ENCODE measurements around the gene SUPT6H.

SUPT6H gene

DNA sequence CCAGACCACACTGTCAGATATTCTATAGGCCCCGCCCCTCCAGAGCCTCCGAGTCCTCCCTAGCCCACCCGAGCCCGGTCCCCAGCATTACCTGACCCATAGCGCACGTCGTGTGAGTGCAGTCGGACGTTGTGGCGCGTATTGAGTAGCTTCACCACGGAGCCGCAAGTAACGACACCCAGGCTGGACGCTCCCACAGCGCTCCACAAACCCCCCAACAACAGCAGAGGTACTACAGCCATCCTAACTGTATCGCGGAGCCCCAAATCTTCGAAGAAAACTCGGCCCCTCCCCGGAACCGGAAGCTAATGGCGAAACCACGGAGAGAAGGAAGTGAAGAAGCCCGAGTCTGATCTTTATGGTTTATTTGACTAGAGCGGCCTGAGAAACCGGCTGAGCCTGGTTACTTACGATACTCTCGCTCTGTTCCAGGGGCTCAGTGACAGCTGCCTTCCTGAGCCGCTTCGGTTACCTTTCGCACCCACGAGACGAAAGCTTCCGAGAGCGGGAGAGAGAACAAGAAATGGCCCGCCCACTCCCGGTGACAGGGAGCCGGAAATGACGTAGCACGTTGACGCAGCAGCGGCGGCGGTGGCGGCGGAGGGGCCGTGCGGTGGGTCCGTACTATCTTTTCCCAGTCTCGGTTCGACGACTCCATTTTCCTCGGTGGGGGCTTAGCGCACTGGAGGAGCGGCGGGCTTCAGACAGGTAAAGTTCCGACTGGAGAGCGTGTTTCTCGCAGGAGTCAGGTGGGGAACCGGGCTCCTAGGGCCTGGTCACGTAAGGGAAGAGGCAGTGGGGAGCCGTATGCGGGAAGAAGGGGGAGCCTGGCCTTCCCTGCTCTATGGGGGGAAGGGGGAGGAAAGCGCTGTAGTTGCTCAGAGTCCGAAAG, at the start of gene SUPT6H, which contains the start of gene SDF2:
SUPT6H (plus strand) TSS at position 571 of the 892 bp plus-strand sequence. CDS start 11,197 bp downstream, outside the sequence.
SDF2 (minus strand) TSS at position 272 of the 892 bp plus-strand sequence; CDS start at position 242, 30 bp downstream.
- in situ Hi-C loops (cut with MboI; ENCODE audit: low sequenced_read_pairs) = no loop called here

DNA sequence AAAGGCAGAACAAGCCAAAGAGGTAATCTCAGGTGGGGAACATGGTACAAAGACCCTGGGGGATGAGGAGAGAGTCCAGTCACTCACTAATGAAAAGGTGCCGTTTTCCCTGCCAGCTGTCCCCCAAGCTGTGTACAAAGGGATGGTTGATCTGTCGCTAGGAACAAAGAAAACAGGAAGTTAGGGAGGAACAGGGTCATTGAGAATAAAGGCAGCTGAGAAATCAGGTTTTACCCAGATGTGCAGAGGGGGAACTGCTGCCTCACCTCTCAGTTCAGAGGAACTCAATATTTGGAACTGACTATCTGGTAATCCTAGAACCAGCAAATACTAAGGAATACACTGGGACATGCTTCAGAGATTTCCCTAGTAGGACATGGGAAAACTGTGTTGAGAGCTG, 49.5 kb upstream of the SUPT6H start:
- in situ Hi-C loops (cut with MboI; ENCODE audit: low sequenced_read_pairs) = no loop called here

DNA sequence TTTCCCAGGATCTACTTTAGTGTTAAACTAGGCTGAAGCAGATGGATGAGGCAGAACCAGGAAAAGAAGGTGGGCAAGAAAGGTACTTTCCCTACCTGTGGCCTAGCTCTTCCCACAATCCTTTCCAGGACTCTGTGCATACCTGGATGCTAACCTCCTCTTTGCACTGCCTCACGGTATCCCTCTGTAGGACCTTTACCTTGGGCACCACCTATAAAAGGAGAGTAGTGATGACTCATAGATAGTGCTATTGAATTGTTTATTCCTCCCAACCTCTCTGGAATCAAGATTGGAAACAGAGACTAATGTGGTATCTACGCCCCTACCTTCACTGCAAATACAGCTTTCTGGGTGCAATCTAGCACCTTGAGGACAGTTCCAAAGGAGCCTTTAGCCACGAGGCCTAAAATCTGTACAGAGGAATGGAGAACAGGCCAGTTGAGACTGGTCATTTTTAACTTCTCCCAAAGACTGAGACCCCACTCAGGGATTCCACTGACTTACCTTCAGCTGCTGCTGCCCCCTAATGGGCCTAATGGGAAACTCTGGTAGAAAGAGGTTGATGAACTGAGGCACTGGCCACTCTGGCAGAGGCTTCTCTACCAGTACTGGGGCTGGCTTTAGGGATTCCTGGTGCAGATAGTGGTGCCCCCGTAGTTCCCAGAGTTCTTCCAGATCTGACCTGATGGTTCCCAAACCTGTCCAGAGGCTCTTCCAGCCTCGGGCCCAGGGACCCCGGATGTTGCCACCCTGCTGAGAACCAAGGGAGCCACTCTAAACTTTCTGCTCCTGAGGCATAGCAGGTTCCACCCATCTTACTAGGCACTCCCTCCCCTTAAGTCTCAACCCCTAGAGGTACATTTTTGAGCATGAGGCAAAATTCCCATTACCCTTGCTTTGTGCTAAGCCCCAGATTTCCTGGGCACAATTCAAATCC, 48.8 kb upstream of the SUPT6H start:
- in situ Hi-C loops (cut with MboI; ENCODE audit: low sequenced_read_pairs) = no loop called here

DNA sequence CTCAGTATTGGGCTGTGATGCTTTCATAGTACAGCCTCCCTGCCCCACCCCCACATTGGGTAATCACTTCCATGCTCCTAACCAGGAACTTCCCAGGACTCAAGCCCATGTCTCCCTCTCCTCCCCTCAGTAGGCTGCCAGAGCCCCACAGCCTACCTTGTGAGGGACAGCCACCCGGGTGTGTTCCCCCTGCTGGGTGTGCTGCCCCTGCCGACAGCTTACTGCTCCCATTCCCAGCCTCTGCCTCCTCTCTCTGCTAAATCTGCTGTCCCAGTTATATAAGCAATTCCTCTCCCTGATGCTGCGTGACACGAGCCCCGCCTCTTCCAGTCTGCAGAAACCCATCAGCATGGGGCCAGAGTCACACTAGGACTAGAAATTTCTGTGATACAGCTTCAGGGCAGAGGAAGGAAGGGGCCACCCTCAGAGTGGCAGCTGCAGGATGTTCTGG, 48.0 kb upstream of the SUPT6H start, which contains the start of gene RSKR:
RSKR (minus strand) TSS at position 255 of the 451 bp plus-strand sequence; CDS start at position 231, 24 bp downstream.
- in situ Hi-C loops (cut with MboI; ENCODE audit: low sequenced_read_pairs) = no loop called here

DNA sequence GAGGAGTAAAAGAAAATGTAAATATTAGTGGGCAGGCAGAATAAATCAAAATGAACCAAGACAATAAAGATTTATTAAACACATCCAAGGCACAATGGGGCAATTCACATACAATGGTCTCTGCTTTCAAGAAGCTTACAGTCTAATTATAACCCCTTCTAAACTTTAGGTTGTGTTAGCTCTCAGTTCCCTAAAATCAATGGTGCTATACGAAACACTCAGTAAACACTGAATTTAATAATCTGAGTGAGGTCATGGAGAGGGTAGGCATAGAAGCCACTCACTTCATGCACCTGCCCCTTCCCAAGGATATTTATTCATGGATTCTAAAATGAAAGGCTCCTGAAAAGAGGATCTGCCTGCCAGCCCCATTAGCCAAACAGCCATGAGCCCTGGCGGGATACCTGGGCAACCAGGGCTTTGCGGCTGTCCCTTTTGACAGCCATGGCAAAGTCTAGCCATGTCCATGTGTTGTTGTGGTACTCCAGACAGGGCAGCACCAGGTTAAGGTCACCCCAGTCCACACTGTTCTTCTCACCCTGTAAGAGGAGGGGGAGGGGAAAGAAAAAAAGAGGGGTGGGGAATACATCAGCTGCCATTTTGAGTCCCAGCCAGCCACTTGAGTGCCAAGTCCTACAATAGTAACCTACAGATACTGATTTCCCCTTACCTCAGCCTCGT, 46.6 kb upstream of the SUPT6H start:
- in situ Hi-C loops (cut with MboI; ENCODE audit: low sequenced_read_pairs) = no loop called here

DNA sequence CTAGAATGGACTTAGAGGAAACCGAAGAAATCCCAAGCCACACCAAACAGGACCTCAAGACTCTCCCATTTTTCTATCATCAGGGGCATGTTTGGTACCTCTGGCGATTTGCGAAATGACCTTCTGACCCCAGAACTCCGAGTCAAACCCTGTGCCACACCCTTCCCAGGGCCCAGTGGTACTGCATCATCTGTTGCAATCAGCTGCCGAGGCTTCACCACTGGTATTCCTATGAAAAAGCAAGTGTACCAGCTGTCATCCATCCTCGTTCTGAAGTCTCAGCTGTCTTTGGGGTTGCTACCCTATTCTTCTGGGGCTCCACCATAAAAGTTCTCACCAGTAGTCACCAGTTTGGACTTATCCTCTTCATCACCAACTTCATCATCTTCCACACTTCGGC, 45.7 kb upstream of the SUPT6H start:
- in situ Hi-C loops (cut with MboI; ENCODE audit: low sequenced_read_pairs) = no loop called here

DNA sequence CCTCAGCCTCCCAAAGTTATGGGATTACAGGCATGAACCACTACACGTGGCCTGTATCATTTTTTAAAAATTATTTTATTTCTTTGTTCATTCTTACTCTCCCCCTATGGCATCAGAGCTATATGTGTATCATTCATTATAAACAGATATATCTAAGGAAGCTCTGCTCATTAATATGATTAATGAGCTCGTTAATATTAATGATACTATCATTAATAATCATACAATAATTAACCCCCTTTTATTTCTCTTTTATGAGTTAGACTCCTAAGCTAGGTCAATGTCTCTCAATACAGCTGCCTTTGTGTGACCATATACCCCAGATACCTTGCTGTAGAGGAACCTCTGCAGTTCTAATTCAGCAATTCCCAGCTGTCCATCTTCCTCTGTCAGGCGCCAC, 43.5 kb upstream of the SUPT6H start:
- in situ Hi-C loops (cut with MboI; ENCODE audit: low sequenced_read_pairs) = no loop called here

DNA sequence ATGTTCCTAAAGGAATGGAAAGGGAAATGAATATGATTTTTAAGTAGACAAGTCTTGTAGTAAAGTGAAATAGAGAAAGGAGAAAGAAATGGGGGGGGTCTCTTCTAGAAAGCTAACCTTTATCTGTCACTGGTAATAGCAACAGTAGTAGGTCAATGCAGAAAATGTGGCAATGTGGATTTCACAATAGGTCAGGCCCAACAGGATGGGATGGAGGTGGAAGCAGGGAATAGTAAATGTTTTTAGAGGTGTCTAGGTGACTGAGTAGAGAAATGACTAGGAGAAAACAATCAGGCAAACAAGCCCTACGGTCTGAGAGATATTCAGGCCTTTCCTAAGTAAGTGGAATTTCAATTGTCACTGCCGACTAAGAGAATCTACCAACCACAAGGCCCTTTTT, 42.0 kb upstream of the SUPT6H start:
- in situ Hi-C loops (cut with MboI; ENCODE audit: low sequenced_read_pairs) = no loop called here

DNA sequence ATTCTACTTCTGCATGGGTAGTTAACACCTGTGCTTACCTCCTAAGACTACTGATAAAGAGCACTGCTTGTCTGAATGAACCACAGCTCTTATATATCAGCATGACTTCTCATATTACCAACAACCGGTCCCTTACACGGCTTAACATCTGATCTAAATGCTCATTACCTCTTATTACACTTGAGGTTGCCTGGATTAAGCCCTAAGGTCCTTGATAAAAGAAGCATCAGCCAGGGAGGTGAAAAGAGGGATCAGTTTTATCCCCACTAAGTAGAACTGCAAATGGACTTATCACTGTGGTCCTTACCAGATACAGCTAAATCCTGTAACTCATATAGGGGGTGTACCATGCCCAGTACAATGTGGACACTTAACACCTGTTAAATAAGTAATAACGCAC, 39.8 kb upstream of the SUPT6H start:
- in situ Hi-C loops (cut with MboI; ENCODE audit: low sequenced_read_pairs) = no loop called here

DNA sequence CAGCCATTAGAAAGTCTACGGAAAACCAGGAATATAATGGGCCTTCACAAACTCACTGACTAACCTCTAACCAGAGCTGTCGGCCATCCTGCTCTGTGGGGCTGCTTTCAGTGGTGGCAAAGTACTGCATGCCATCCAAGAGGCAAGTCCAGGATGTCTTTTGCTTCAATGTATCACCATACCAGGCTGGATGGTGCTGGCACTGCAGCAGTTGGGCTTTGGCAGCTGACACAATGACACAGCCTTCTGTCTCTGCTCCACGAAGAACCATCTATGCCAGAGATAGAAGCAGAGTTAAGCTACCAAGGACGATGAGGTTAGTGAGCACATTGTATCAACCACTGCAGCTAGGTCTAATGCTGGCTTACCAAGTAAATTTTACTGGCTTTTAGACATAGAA, 38.3 kb upstream of the SUPT6H start:
- in situ Hi-C loops (cut with MboI; ENCODE audit: low sequenced_read_pairs) = no loop called here

DNA sequence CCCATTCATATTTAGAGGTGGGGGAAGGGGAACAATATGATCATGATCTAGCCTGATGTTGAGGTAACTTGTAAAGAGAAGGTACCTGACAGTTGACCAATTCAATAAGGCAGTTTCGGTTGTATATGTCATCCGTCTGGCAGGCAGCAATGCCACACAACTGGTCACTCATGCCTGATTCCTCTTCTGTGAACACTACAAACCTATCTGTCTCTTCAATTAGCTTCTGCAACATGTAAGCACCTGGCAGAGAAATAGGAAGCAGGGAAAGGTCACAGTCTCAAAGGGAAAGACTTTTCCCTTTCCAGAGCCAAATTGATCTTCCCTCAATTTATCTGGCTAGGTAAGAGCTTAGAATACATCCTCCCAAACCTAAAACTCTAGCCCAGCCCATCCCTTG, 37.9 kb upstream of the SUPT6H start:
- in situ Hi-C loops (cut with MboI; ENCODE audit: low sequenced_read_pairs) = no loop called here

DNA sequence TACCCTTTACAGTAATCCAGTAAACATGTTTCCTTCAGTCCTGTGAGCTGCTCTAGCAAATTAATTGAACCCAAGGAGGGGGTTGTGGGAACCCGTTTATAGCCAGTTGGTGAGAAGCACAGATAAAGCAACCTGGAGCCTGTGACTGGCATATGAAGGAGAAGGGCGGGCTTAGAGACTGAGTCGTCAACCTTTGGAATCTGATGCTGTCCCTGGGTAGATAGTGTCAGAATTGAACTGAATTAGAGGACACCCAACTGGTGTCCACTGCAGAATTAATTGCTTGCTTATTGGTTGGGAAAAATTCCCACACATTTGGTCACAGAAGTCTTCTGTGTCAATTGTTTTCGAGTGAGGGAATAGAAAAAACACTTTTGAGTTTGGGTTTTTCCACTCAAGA, 35.2 kb upstream of the SUPT6H start:
- in situ Hi-C loops (cut with MboI; ENCODE audit: low sequenced_read_pairs) = no loop called here

DNA sequence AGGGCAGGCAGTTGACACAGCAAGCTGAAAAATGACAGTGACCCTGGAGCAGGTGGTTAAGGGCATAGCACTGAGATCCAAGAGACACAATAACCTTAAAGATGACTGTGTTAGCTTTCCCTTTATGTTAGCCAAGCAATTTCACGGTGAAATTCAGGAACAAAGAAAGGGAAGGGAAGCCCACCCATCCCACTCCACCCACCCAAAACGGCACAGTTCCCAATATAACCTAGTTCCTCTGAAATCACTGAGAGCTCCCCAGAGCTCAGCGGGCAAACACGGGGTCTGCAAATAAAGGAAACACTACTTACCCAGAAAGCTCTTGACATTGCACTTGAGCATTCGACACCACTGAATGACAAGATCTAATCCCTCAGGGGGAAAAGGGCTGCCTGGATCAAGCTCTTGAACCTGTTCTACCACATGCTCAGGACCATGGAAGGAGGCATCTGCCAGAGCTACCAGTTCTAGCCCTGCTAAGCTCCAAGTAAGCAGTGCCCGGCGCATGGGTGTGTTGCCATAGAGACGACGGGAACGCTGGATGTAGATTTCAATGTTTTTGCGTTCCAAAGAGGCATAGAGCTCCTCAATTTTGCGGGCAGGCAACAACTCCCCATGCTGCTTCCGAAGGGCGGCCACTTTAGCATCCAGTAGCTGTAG, 27.7 kb upstream of the SUPT6H start:
- in situ Hi-C loops (cut with MboI; ENCODE audit: low sequenced_read_pairs) = no loop called here

DNA sequence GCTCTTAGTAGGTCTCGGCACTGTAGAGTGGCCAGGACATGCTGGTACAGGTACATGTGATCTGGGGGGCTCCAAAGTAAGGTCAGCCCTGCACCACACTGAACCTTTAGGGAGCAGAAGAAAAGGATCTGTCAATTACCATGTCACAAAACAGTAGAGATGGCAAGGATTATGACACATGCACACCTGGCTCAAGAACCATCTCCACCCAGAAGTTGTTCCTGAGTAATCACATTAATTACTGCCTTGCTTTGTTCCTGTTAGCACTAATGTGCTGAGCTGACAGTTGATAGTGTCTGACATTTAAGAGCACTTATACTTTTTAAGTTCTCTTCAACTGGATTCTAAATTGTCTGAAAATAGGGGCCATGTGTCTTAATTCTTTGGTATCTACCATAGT, 26.5 kb upstream of the SUPT6H start:
- in situ Hi-C loops (cut with MboI; ENCODE audit: low sequenced_read_pairs) = no loop called here

DNA sequence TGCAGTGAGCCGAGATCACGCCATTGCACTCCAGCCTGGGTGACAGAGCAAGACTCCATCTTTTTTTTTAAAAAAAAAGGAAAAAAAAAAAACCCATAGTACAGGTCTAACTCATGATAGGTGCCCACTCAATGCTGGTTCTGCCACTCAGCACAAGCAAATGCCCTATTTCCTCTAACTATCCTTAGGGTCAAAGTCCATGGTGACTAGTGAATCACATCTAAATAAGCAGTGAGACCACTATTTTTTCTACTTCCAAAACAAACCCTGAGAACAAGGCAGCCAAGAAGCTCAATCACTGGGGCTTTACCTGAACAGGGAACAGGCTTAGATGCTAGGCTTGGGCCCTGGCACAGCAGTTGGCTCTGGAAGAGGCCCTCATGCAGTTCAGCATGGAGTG, 20.4 kb upstream of the SUPT6H start:
- in situ Hi-C loops (cut with MboI; ENCODE audit: low sequenced_read_pairs) = no loop called here

DNA sequence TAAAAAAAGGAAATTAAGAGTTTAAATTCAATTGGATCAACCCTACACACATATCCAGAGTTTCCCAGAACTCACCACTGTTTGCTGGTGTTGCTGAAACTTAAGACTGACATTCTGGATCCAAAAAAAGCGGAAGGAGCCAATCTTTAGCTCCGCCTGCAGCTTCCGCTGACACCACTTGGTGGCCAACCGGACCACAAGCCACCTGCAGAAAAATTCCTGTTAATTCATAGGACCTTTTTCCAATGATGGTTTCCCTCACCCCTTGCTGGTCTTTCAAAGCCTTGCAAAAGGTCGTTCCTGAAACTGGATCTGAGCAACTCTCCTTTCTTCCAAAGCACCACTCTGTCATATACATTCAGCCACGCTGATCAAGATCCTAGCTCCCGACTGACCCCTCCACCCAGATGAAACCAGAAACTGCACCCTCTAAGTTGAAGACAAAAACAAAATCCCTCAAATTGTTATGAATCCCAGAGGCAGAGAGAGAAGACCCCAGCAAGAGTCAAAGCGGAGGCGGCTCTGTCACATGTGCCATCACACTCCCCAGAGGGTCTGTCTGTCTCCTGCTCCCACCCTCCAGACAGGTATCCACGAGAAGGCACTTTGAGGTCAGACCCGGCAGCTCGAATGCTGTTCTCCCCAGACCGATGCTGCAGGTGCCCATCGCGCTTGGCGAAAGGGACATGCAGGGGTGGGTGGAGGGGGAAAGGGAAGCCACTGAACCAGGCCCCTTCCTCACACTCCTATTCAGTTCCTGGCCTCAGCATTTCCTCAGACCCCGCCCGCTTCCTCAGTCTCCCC, 17.8 kb upstream of the SUPT6H start:
- in situ Hi-C loops (cut with MboI; ENCODE audit: low sequenced_read_pairs) = no loop called here

DNA sequence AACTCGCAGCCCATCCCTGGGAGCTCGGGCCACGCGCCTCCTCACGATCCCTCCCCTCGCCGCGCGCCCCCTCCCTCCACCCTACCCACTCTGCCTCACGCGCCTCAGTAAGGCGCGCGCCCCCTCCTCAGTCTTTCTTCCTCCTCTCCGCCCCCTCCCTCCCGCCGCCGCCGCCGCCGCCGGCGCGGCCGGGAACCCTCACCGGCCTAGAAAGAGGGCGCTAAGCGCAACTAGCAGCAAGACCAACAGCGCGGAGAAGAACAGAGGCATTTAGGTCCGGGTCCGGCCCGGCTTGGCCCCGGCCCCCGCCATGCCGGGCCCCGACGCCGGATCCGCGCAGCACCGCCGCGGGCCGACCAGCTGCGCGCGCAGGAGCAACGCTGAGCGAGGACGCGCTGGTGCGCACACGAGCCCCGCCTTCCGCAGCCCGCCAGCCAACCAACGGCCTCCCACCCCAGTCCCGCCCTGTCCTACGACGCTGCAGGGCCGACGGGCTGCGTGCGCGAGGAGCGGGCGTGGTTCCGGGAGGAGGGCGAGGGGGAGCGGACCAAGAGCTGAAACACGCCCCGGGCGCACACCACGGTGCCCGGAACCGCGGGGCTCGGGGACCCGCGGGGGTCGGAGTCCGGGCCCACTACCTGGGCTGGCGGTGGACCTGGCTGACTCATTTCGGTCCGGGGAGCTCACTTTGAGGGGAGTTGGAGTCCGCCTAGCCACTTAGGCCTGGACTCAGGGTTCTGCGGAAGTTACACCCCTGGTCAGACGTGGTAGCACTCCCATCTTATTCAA, 17.0 kb upstream of the SUPT6H start, which contains the start of gene BLTP2:
BLTP2 (minus strand) TSS at position 372 of the 789 bp plus-strand sequence; CDS start at position 270, 102 bp downstream.
- in situ Hi-C loops (cut with MboI; ENCODE audit: low sequenced_read_pairs) = no loop called here

DNA sequence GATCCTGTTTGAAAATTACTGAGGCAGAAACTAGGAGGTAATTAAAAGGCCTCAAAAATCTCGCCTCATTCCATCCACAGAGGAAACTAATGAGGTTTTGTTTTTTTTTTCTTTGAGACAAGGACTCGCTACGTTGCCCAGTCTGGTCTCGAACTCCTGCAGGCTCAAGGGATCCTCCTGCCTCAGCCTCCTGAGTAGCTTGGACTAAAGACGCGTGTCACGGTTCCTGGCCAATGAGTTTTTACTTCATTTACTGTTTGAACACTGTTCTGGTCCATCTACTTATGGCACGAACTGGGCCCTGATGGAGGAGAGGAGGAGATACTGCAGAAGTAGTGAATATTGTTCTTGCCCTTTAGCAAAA, 16.4 kb upstream of the SUPT6H start:
- in situ Hi-C loops (cut with MboI; ENCODE audit: low sequenced_read_pairs) = no loop called here

Measured in HL-60/S4 (cell line).